Fibroblast of mammary gland (primary cell): Measurements from ENCODE around the gene PTCD3.

Experiments
- DNase-seq: peaks from one replicate; pipeline ENCODE4 v3.0.0-alpha.2; 2010; ENCODE audit warnings: low read depth
- H3K4me3 ChIP-seq: 2 replicates; pipeline ENCODE4 v1.5.1; 2011; ENCODE audit warnings: low read depth, mild to moderate bottlenecking, low read length, moderate library complexity; ENCODE audit not compliant: control insufficient read depth
- TF ChIP-seq, protein P1 (sequence below): conservative IDR thresholded peaks from 2 replicates; pipeline ENCODE4 v1.5.1; 2011; ENCODE audit warnings: low read depth, low read length, inconsistent platforms; ENCODE audit not compliant: control insufficient read depth, insufficient read depth

PTCD3 gene

DNA sequence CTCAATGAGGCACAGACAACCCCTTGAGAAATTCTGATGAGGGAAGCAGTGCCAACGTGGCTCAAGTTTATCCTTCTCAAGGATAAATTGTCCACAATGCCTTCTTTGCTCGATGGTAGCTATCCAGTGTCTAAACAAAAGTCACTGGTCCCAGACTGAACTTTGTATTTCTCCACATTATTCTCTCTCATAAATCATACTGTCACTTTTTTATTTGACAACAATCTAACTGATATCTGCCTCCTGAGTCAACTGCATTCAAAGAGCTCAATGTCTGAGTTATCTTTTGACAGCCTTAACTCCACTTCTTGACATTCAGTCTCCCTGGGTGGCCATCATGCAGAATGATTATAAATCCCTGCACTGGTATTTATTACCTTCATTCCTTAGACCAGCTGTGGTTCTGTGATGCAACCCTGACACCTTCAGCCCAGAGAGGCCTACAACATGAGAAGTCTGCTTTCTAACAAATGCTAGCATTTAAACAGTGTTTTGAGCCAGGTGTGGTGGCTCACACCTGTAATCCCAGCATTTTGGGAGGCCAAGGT, 51.0 kb downstream of the PTCD3 start:
- no peak for DNase-seq
- TF ChIP-seq, protein P1, sequence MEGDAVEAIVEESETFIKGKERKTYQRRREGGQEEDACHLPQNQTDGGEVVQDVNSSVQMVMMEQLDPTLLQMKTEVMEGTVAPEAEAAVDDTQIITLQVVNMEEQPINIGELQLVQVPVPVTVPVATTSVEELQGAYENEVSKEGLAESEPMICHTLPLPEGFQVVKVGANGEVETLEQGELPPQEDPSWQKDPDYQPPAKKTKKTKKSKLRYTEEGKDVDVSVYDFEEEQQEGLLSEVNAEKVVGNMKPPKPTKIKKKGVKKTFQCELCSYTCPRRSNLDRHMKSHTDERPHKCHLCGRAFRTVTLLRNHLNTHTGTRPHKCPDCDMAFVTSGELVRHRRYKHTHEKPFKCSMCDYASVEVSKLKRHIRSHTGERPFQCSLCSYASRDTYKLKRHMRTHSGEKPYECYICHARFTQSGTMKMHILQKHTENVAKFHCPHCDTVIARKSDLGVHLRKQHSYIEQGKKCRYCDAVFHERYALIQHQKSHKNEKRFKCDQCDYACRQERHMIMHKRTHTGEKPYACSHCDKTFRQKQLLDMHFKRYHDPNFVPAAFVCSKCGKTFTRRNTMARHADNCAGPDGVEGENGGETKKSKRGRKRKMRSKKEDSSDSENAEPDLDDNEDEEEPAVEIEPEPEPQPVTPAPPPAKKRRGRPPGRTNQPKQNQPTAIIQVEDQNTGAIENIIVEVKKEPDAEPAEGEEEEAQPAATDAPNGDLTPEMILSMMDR: no peak
- no peak overlapping the region for H3K4me3 ChIP-seq

DNA sequence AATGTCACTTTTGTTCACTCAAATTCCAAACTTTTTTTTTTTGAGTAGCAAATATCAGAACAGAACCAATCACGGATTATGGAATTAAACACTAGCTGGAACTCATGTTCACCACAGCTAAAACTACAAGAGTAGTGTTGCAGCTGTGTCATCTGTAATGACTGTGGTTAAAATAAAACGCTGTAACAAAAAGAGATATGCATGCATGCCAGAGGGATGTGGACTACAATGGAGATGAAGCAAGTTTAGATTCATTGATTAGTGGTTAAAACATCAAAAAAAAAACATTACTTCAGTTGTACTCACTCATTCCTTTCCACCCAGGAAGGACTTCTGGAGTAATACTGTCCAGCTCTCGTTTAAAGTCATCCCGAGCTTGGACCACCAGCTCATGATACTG, 52.3 kb downstream of the PTCD3 start:
- H3K4me3 ChIP-seq: no peak overlapping the region
- DNase-seq: no peak
- TF ChIP-seq, protein P1: no peak

DNA sequence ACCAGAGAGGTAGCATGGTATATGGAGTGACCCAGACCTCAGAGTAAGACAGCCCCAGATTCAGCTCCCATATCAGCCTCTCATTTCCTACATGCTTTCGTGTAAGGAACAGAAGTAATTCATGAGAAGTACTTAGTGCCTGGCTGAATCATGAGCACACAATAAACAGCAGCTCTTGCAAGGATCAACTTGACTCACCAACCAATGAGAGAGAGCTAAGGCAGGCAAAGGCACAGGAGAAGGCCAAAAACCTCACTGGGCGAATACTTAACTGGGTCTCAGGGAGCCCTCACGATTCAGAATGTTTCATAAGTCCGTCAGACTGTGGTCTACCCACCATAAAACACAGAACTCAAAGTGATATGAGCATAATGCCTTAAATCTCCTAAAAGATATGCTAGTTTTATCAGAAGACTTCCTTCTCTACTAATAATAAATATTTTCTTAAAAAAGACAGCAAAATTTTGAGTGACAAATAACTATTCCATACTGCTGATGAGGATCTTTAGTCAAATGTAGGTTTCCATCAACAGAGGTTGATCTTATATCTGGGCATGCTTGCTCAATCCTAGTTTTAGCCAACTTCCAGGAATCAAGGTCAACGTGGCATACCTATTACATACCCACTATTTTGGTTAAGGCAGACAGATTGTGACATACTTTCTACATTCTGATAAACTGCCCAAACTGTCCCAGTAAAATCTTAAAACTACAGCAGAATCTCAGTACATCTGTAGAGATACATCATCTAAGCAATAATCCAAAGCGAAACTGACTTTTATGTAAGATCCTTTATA, 54.3 kb downstream of the PTCD3 start:
- DNase-seq: no peak
- no peak overlapping the region for H3K4me3 ChIP-seq
- TF ChIP-seq, protein P1: no peak

DNA sequence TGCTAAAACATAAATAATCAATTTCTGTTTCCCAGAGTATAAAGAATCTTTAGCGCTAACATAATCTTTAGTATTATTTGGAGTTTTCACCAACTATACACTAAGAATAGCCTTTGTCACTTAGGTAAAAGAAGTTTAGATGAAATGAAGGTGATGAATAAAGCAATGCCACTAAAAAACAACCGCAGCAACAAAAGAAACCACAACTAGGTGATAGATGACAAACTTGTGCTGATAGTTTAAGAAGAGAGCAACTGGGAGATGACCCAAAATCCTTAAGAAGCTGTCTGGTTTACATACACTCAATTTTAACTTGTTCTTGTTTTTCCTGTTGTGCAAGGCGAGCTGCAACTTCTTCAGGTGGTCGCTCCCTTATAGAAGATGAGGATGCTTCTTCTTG, 64.4 kb downstream of the PTCD3 start:
- no peak for DNase-seq
- H3K4me3 ChIP-seq: no peak overlapping the region
- TF ChIP-seq, protein P1: no peak

DNA sequence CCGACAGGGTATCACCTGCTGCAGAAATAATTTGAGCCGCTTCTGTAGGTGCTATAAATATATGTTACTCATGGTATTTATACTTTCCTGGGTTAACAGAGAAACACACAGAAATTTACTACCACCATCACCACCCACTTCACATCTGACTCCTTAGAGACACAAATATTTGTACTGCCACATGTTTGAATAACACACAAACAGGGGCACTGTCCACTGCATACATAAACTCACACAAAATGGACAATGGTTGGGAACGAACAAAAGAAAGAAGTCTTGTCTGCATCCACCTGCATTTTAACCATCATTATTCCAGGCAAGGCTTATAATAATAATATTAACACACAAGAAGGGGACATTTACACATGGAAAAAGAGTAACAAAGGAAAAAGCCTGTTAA, 65.3 kb downstream of the PTCD3 start:
- TF ChIP-seq, protein P1: no peak
- no peak for DNase-seq
- H3K4me3 ChIP-seq: no peak overlapping the region

DNA sequence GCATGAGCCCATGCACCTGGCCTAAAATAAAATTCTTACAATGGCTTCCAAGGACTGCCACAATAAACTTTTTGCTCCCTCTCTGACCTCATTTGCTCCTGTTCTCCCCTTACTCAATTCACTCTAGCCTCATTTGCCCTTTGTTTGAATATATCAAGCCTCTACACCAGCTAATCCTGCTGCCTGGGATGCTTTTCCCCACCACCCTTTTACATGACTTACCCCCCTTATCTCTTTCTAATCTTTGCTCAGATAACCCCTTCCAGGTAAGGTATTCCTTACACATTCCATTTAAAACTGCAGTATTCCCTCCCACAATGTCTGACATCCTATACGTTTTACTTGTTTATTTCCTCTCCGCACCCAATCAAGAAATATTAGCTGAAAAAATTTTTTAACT, 66.6 kb downstream of the PTCD3 start:
- H3K4me3 ChIP-seq: no peak overlapping the region
- TF ChIP-seq, protein P1: no peak
- DNase-seq: no peak
